Renal cortical epithelial cell (primary cell): ENCODE data around the gene RASGEF1B. TPM values are rescaled to one million over a fixed set of nuclear protein-coding genes. Genes with fewer than 3 reads are reported as not detected.
"Not testable (repeated sequence)": the region's sequence is repeated elsewhere in the genome, so short reads cannot be mapped to it uniquely, and the experiment has no call there.

ENCODE experiments used
- DNase-seq: peaks from one replicate; pipeline ENCODE4 v3.0.0-alpha.2; 2011; ENCODE audit warnings: low read depth
- total RNA-seq: library from RNA; depleted of rRNA; stranded (reverse); fragments of >200 nt; gene quantifications from 2 replicates; pipeline ENCODE4 v1.2.3, GENCODE V29; 2014

RASGEF1B gene
- total RNA-seq, 1 donor from 2014 or later, result 14.3 TPM

DNA sequence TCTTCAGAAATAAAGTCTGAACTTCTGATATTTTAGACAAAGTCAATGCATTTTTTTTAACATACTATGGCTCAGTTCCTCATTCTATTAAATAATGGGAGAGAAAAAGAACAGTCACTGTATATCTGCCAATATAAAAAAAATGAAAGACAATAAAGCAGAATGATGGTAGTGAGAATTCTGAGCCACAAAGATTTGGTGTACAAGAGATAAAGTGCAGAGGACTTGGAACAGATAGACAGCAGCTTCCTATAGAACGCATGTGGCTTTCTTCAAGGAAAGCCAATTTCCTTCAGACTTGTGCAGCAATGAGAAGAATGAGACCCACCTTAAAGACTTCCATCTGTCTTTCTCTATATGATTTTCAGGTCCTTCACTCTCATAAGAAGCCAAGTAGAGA, 39.7 kb downstream of the RASGEF1B start:
- no peak for DNase-seq

GRCh38 chr4:81429607-81430006, 42.1 kb downstream of the RASGEF1B start:
- no peak for DNase-seq

- DNase-seq, result no peak
Observed at GRCh38 chr4:81429031-81429430, 42.7 kb downstream of the RASGEF1B start.

DNA sequence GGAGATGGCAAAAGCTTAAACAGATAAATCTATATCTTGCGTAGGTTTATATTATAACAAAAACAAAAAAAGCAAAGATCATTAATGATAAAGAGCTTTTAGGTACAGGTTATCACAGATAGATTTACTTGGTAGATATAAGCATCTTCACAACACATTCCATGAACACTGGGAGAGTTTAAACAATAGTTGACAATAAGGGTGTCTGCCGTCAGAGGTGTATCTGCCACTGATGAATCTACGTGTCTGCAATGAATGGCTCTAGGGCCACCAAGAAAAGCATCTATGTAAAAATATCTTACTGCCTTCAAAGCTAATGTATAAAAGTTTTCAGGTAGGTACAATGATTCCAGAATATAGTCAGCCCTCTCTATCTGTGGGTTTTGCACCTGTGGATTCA, 43.7 kb downstream of the RASGEF1B start:
- DNase-seq, result no peak

DNA sequence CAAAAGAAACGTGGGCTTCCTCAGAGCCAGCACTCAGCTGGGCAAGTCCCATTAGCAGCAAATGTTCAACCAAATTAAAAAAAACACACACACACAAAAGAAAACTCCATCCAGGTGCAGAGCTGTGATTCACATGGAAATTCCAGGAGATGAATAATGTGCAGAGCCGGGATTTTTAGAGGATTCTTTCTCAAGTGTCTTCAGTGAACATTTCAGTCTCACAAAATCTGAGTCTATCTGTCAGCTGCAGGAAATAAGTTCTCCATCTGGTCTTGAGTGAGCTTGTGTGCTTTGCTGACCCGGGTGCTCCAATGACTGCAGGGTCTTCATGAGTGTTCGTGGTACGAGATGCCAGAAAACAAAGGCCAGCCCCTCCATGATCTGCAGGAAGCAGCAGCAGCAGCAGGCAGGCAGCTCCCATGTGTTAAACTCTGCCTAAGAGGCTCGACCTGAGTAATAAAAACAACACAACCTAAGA, 44.3 kb downstream of the RASGEF1B start:
- DNase-seq, result peak; percentile 67

DNA sequence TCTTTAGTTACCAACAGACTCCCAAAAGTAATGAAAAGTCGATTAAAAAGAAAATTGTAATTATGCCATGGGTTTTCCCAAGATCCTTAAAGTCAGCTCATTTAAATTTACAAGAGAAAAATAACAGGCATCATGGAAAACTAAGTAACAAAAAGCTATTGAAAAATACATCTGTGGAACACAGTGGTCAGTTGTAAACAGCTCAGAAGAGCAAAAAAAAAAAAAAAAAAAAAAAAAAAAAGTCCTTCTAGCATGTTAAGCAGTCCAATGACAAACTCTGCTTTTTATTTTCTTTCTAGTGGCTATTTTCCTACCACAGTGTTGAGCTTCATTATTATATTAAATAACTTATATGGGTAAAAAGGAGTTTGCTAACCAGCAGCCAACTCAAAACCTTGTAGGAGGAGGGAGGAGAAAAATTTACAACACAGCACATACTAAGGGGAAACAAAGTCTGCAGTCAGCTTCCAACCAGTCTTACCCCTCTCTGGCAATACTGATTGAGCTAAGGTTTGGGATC, 44.9 kb downstream of the RASGEF1B start:
- DNase-seq, result no peak

DNA sequence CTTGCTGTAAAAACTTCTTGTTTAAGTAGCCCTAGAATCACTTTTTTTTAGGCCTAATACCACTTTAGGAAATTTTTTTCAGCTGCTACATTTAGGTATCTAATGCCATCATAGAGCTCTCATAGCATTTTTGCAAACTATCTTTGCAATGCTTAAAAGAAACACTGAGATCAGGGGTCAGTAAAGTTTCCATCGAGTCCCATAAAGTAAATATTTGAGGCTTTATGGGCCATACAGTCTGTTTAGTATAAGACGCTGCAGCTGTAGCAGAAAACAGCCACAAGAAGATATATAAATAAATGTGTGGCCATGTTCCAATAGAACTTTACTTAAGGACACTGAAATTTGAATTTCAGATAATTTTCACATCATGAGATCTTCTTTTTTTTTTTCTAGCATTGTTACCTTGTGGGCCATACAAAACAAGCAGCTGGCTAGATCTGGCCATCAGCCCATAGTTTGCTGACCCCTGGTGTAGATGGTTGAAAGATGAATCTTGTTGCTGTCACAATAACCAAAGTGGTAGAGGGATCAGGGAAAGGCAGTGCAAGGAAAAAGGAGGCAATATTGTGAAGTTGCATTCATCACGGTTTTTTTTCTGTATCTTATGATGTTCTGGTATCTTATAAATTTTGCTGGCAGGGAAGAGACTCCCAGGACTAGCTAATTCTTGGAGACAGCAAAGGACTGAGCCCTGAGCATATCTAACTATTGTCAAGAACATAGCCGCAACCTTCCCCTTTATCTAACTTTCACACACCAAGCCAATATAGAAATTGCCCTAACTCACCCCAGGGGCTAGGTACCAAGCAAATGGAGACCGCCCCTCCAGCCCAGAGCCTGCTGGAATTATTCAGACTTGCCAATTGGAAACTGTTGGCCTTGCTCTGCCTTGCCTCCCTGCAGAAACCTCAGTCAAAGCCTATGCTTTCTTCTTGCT, 46.6 kb downstream of the RASGEF1B start:
- no peak for DNase-seq

DNA sequence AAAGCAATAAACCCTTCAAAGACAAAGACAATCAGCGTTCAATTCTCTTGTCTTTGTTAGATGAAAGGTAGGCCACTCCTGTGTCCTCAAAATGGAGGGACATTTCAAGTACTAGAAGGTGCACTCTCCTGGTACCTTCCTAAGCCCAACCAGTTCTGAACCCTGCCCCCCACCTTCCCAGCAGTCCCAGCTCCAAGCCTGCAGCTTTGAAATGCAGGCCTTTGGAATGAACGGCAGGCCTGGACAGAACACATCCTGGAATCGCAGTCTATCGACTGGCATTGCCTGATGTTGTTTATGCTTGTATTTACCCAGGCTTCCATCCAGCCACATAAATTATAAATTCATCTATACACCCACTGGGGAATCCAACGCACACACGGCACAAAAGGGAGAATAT, 47.4 kb downstream of the RASGEF1B start:
- no peak for DNase-seq

DNA sequence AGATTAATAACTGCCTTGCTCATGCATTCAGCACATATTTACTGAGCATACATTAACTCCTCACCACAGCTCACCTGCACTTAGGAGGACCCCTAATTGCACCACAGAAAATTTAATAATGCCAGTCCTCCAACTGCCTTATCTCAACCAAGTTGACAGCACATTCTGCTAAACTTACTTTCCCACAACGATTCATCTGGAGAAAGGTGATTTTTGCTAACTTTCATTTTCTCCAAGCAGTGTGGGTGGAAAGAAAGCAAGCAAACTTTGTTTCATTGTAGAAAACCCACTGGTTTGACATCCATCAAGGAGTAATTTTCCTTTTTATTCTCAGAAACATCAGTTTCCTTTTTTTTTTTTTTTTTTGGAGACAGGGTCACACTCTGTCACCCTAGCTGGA, 49.1 kb downstream of the RASGEF1B start:
- DNase-seq, result no peak

DNA sequence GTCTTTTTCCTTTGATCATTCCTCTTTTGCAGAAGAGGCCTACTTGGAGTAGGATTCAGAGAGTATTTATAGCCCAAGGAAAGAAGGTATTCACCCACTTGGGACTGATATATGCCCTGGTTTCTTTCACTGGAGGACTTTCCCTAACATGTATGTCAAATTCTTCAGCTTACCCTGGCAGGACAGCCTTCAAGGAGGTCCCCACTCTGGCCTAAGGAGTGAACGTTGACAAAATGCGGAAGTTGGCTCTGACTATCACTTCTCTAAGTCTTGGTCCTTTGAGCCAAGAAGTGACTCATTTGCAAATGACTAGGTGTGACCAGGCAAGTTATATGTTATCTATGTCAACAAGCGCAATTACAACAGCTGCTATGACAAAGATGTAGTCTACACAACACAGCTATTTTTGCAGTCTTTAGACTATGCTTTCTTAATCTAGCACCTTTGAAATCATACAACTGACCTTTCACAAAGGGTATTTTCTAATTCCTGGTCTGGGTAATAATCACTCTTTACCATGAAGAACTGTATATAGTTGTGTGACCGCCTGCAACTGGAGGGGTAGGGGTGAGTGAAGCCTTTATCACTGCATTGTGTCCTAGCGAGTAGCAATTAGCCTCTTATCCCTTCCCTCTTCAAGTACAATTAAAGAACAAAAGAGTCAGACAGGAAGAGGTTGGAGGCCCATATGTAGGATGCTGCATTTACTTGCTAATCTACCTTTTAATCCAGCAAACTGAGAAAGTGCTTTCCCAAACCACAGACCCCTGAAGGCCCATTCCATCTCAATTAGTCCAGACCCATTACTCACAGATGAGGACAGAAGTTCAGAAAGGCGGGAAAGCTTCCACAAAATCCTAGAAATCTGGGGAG, 50.1 kb downstream of the RASGEF1B start:
- DNase-seq, result peak; percentile 48

DNA sequence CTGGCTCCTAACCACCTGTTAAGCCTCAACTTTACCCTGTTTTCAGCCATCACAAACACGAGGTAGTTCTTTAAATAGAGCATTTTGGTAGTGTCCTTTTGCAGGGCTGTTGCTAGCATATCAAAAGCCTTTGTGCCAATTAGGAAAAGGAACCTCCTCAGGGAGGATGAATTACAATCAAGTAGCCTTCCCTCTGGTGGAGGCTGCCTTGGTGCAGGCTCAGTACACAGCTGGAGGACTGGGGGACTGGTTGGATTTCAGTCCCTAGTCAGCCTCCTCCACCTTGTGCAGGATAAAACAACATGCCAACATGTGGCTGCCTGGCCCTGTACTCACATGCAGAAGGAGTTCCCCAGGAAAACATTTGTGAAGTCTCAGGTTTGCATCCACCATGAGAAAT, 53.1 kb downstream of the RASGEF1B start:
- DNase-seq, result no peak

GRCh38 chr4:81412946-81413495, 58.7 kb downstream of the RASGEF1B start:
- no peak for DNase-seq

GRCh38 chr4:81410680-81411079, 61.0 kb downstream of the RASGEF1B start:
- DNase-seq, result no peak

- no peak for DNase-seq
Observed at GRCh38 chr4:81409836-81410235, 61.9 kb downstream of the RASGEF1B start.

GRCh38 chr4:81408341-81408740, 63.4 kb downstream of the RASGEF1B start:
- DNase-seq, result no peak

GRCh38 chr4:81407726-81408125, 64.0 kb downstream of the RASGEF1B start:
- DNase-seq, result no peak

DNA sequence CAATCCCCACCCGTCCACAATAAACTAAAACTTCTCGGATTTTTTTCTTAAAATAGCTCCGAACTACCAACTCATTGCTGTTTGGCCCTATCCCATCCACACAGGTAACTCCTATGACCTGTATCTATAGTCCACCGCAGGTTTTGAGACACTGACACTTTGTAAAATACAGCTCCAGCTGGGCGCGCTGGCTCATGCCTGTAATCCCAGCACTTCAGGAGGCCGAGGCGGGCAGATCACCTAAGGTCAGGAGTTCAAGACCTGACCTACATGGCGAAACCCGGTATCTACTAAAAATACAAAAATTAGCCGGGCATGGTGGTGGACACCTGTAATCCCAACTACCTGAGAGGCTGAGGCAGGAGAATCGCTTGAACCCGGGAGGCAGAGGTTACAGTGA, 65.2 kb downstream of the RASGEF1B start:
- not testable (repeated sequence) for DNase-seq

GRCh38 chr4:81405900-81406401, 65.8 kb downstream of the RASGEF1B start:
- peak; percentile 79 for DNase-seq

DNA sequence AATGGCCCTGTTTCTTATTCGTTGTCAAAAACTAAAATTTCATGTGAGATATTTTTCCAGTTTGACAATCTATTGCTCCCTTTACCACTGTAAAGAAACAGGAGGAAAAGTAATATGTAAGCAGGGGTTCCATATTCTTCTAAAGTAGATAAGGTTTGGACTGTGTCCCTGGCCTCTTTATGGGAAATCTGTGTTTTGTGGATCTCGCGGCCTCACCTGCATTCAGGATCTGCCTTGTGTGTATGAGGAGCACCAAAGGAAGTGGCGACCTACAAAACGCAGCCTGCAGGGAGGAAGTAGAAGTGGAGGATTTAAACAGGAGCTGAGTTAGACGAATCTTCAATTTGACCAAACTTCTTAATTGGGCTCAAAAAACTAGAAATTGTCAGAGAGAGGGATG, 67.0 kb downstream of the RASGEF1B start:
- no peak for DNase-seq

GRCh38 chr4:81404294-81404693, 67.4 kb downstream of the RASGEF1B start:
- DNase-seq, result no peak

DNA sequence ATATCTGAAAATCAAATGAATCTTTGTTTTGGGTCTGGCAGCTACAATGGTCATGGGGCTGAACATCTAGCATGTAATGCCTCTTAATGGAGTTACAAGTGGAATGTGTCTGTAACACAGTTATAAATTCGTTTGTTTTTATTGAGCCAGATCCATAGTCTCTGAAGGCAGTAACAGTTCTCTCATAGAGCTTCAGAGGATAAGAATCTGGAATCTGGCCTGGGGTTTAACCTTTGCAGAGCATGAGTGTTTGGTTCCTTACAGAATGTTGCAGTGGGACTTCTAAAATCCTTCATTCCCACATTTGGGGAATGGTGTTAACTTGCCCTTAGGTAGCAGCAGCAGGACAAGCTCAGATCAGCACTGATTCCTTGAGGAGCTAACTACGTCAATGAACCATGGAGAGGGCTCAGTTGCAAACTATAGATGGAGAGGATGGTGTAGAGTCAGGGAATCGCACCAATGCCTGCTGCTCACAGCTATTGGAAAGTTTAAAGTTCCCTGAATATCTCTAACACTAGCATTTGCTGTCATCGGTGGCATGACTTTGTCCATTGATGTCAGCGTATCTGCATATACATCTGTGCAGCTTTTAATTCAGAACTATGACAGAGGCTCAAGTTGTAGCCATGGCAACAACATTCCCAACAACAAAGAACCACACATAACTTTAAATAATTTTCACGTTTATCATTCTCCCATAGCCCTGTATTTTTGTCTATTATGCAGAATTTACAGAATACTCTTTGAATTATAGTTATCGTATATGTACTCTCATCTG, 72.2 kb downstream of the RASGEF1B start:
- no peak for DNase-seq
